Renal pelvis (tissue), 12 donors: ENCODE data around the gene SIAH3. TPM values are rescaled to one million over a fixed set of nuclear protein-coding genes. Genes with fewer than 3 reads are reported as not detected.
"Not testable (repeated sequence)": the region's sequence is repeated elsewhere in the genome, so short reads cannot be mapped to it uniquely, and the experiment has no call there.

Source experiments
- DNase-seq: peaks from one replicate; pipeline ENCODE4 v3.0.0-alpha.2; 2013
- long read RNA-seq, 16 experiments: transcript quantifications; one replicate each; lab custom pipeline, GENCODE V29; 2026
- polyA plus RNA-seq, 3 donors: library from polyadenylated mRNA; unstranded; fragments of 120-200 nt; gene quantifications; one replicate each; pipeline ENCODE4 v1.2.1, GENCODE V29; 2013; ENCODE audit not compliant: insufficient read length in 3 of 3

SIAH3 gene, protein sequence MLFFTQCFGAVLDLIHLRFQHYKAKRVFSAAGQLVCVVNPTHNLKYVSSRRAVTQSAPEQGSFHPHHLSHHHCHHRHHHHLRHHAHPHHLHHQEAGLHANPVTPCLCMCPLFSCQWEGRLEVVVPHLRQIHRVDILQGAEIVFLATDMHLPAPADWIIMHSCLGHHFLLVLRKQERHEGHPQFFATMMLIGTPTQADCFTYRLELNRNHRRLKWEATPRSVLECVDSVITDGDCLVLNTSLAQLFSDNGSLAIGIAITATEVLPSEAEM
- under 1 TPM; 0.78 to 0.89 (median 0.81) TPM for polyA plus RNA-seq
- long read RNA-seq, donor 1, full-length matches to known transcripts, result 1 of 1 reads
- long read RNA-seq, donor 1, partial matches to known transcripts, result 0 of 1 reads
- long read RNA-seq, donor 1, other reads (novel, unspliced or antisense), result 0 of 1 reads
- long read RNA-seq, donor 2, result 0 reads
- long read RNA-seq, donor 3, full-length matches to known transcripts, result 1 of 1 reads
- long read RNA-seq, donor 3, partial matches to known transcripts, result 0 of 1 reads
- long read RNA-seq, donor 3, other reads (novel, unspliced or antisense), result 0 of 1 reads
- long read RNA-seq, donor 4, result 0 reads
- long read RNA-seq, donor 5, result 0 reads
- long read RNA-seq, donor 6, result 0 reads
- long read RNA-seq, donor 7, result 0 reads
- long read RNA-seq, donor 8, result 0 reads
- long read RNA-seq, donor 9, result 0 reads
- long read RNA-seq, donor 10, result 0 reads
- long read RNA-seq, donor 11, result 0 reads
- long read RNA-seq, donor 12, result 0 reads
- long read RNA-seq, donor 13, result 0 reads
- long read RNA-seq, donor 14, result 0 reads
- long read RNA-seq, donor 15, result 0 reads
- long read RNA-seq, donor 16, result 0 reads

DNA sequence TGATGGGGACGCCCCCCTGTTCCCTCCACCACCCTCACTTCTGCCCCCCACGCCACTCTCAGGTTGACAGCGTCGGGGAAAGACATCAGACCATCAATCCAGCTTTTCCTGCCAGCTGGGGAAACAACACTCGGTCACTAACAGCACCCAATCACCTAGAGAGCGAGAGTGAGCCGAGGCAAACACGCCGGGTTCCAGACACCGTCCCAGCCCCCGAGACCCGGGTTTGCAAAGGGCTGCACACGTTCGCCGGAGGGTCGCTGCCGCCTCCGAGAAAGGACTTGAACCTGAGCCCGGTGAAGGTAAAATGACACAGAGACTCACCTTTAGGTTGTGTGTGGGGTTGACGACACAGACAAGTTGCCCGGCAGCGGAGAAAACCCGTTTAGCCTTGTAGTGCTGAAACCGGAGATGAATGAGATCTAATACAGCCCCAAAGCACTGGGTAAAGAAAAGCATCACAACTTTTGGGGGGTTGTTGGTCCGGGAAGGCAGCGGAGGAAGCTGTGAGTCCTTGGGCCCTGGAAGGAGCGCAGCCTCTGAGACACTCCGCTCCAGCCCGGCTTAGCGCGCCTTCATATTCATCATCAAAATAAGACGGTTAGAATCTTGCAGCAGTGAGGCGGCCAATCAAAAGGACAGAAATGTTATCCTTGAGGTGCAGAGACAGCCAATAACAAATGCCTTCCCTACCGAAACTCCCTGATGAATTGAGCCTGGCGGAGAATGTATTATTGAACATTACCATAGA lies at the start of gene SIAH3:
Gene SIAH3, minus strand, starts transcription at position 583 of the 751 bp plus-strand sequence. Its CDS starts 124 bp downstream, at position 459.
- no peak for DNase-seq

DNA sequence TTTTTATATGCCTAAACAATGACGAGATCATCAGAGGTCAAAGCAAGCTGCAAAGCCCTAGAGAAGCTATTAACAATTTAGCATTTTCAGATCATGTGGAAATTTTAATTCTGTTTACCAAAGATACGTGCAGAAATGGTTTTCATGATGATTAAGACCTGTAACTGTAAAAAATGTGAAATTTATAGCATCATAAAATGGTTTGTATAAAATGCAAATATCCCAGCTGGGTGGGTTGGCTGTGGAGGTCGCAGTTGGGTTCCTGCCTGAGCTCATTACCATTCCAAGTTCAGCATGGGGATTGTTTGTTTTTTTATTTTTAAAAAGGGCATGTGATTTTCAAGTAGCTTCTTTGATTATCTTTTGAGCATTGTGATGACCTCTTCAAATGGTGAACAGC lies 47.9 kb upstream of the SIAH3 start:
- DNase-seq, result no peak

DNA sequence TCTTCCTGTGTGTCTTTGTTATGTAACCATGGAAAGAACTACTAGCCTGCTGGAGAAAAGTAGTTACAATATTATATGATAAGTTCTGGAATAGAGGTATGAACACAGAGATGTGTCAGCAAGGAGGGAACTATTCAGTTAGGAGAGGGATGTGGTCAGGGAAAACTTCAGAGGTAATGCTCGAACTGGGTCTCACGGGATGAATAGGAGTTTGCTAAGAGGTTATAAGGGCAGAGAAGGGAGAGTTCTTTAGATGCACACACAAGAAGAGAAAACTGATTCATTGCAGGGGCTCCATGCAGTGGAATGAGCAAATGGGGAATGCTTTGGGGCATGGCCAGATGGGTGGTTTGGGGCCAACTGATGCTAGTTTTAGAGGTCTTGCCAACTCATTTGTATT lies 46.0 kb upstream of the SIAH3 start:
- no peak for DNase-seq

DNA sequence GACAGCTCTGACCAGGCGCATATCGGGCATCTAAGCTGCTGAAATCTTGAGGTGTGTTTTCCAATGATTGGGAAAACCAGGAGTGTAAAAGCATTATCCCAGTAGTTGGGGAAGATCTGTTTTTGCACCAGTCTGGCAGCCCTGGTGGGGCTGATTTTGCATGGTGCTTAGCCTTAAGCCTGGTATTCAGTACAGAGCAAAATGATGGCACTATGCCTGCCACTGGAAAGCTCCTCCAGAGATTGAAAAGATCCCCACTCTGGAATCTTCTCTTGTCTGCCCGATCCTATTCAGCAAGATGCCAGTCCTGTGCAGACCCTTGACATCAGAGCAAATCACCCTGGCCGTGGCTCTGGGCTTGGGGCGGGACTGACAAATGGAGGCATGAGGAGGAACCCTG lies 44.7 kb upstream of the SIAH3 start:
- DNase-seq, result no peak

DNA sequence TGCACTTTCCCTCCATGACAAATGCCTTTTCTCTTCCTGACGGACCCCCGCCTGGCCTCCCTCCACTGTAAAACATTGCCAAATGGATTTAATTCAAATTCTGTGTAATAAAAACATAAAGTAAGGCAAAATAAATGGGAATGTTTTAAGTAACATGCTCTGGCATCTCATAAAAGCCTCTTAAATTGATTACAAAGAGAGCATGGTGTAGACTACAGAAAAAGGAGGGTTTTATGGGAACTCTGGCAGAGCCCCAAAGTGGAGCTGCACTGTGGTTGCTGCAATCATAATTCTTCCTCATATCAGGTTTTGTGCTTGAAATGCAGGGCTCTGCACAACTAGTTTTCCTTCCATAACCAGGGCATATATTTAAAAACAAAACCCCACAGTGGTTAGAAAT lies 44.3 kb upstream of the SIAH3 start:
- peak; percentile 77 for DNase-seq

DNA sequence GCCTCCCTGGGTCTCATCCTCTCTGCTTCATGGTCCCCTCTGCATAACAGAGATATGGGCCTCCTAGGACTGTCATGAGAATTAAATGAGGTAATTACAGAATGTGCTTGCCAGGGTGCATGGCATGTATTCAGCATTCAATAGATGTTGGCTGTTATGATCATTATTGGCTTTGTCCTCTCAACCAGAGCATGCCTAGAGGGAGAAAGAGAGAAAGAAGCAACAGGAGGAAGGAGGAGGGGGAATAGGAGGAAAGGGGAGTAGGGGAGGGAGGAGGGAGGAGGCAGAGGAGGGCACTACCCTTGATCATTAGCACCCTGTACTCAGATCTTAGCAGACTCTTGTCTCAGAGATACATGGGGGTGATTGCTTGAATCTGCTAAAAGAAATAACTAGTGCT lies 41.0 kb upstream of the SIAH3 start:
- DNase-seq, result no peak

DNA sequence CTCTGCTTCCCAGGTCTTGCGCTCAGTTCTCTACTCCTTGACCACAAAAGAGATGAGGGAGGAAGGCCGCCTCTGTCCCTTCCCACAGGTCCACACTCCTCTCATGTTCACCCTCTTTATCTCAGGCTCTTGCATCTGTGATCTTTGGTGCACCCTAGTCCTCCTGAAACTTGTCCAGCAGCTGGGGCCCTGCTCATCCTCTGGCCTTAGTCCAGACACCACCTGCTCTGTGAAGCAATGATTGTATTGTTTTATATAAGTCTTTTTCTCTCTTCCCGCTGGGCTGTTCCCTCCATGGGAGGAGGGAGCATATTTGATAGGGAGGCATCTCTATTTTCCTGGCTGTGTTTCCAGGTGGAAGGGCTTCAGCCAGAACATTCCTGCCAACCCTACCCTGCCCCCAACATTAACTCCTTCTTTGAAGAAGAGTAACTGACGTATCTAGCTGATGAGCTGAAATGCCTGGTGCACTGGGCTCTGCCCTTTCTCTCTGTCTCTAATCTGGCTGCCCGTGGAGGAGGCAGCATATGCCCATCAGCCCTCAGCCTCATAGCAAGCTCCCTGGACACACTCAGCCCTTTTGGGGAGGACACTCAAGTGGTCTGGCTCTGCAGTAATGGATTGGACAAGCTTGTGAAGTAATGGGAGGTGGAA lies 38.2 kb upstream of the SIAH3 start:
- no peak for DNase-seq

DNA sequence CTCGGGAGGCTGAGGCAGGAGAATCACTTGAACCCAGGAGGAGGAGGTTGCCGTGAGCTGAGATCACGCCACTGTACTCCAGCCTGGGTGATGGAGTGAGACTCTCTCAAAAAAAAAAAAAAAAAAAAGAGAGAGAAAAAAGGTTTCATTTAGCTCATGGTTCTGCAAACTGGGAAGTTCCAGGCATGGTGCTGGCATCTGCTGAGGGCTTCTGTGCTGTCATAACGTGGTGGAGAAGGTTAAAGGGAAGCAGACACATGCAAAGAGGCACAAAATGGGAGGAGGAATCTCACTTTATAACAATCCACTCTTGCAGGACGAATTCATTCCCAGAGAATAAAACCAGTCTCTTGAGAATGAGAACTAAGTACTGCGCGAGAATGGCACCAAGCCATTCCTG lies 34.9 kb upstream of the SIAH3 start:
- DNase-seq, result no peak

DNA sequence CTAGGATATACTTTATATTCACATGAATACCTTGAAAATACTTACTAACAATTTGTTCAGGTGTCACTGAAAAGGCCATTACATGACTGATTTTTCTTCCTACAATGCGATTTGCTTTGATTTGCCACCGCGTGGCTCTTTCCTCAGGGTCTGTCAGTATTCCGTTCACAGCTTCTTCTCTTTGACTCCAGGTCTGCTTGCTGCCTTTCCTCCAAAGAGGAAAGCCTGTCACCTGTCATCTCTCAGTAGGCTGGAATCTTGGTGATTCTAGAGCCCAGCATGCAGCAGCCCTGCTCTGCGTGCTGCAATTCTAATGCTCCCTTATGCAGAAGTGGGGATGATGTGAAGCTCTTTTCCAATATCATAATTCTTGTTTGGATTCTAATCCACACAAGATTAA lies 33.6 kb upstream of the SIAH3 start:
- no peak for DNase-seq

DNA sequence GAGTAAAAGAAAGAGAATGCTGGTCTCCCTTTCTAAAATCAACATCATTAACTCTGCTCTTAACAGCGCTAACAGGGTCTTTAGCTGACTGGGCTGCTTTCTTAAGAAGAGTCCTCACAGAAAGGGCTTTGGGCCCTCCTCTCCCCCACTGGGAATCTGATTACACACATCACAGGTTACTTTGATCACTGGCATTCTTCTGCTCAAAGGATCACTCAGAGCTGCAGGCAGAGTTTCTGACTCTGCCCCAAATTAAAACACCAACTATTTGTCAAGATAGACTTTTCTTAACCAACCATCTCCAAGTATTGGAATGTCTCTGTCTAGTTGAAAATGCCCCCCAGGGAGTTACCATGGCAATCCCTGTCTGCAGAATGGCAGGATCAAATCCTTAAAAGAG lies 31.1 kb upstream of the SIAH3 start:
- DNase-seq, result no peak

DNA sequence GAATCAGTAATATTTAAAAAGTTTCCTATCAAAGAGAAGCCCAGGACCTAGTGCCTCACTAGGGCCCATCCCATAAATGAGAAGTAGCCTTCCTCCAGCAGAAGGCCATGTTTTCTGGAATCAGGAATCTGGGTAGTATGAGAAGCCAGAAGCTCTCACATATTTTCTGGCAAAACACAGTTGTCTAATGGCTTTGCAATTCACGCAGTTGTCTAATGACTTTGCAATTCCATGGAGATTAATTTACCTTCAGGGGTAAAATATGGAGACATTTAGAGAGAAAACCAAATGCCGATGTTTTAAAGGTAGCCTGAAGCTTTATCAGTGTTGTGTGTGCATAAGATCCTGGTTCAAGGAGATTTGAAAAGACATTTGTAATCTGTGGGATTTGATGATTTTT lies 29.8 kb upstream of the SIAH3 start:
- no peak for DNase-seq

DNA sequence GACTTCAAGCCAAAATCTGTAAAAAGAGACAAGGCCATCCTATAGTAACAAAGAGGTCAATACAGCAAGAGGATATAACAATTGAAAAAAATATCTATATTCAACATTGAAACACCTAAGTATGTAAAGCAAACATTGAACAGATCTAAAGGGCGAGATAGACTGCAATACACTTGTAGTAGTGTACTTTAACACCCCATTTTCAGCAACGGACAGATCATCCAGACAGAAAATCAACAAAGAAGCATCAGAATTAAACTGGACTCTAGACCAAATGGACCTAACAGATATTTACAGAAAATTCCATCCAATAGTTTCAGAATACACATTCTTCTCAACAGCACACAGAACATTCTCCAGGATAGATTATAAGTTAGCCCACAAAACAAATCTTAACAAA lies 28.7 kb upstream of the SIAH3 start:
- no peak for DNase-seq

DNA sequence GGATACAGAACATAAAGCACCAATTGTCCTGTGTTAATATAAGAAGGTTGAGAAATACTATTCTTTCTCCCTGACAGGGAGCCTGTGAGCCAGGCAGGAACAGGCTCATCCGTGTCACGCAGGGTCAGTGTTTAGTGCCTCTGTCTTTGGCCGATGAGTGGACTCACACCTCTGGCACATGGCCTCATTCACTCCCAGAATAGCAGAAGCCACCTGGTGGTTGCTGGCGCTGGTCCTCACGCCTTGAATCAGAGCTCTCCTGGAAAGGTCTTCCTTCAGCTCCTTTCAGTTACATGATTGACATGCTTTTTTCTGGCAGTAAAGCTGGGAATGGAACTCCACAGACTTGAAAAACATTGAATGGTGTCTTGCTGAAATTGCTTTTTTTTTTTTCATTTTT lies 28.1 kb upstream of the SIAH3 start:
- DNase-seq, result no peak

DNA sequence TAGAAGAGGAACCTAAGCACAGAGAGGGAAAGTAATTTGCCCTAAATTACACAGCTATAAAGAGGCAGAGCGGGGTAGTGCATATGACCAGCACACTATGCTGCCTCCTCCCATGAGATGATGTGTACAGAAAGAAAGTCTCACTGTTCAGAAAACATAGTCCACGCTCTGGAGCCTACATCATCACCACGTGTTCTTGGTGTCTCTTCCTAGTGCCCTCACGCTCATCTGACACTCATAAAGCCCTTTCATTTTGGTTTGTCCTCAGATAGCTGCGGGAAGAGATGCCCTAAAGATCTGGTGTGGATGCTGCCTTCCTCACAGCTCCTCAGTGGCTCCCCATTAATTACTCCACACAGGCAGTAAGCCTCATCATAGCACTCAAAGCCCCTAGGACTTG lies 27.4 kb upstream of the SIAH3 start:
- DNase-seq, result no peak

DNA sequence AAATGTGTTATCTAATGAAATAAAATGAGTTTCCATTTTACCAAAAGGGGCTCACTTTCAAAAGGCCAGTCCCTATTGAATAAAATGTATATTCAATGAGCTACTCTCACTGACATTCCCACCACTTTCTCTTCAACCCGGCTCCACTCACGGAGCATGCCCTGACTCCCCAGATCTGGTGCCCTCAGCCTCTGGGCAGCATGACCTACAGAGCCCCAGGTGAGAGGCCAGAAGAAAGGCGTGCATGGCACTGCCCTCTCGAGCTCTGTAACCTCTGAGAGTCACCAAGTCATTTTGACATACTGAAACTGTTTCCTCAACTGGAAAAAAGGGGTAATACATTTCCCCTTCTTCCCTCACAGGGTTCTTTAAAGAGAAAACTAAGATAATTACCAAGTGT lies 25.2 kb upstream of the SIAH3 start:
- DNase-seq, result no peak

DNA sequence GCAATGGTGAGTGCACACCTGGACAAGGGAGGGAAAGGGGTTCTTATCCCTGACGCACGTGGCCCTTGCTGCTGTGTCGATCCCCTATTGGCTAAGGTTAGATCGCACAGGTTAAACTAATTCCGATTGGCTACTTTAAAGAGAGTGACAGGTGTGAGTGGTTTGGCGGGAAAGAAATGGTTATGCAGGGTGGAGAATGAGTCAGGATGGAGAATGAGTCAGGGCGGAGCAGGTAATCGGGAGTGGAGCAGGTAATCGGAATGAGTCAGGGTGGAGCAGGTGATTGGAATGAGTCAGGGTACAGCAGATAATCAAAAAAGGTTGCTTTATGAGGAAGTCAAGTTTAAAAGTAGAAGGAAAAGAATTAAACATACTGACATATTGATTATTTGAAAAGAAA lies 24.4 kb upstream of the SIAH3 start:
- no peak for DNase-seq

DNA sequence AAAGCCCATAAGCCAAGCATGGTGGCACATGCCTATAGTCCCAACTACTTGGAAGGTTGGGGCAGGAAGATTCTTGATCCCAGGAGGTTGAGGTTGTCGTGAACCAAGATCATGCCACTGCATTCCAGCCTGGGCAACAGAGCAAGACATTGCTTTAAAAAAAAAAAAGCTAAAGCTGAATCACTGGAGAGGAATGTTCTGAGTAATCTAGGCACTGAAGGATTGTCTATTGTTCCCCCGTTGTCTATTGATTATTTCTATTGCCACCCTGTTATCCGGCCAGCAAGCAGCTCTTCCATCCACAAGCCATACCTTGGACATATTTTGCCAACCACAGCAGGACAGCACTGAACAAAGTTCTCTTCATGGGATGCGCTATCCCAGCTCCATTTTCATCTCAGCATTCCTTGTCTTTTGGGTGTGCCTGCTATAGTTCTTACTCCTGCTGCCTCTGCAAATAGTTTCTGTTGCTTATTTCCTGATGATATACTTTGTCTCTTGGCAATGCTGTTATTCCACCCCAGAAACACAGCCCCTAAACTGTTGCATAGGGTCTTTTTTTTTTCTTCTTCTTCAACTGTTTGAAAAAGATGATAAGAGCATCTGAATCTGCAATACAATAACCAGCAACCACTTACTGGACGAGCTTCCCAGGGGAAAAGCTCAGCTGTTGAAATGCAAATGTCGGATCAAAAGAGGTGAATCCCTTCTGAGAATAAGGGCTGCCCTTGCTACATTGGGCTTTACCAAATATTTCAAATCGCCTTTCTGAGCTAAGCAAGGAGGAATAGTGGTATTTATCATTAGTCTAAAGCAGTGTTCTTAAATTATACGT lies 22.2 kb upstream of the SIAH3 start:
- no peak for DNase-seq

DNA sequence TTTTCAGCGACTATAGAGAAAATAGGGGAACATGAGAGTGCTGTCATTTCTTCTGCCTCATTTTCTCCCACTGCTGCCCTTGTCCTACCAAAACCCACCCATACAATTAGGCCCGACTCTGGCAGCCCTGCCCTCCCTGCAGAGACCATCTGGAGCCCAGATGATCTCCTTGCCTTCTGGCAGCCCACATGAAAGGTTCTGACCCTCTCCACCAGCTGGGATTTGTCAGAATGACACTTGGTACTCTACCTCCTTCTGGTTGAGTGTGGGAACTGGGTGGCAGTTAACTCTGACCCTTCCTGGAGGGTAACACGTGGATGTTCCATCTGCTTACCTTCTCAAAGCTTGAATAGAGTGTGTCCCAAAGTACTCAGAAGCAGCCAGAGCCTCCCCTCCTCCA lies 21.0 kb upstream of the SIAH3 start:
- no peak for DNase-seq

DNA sequence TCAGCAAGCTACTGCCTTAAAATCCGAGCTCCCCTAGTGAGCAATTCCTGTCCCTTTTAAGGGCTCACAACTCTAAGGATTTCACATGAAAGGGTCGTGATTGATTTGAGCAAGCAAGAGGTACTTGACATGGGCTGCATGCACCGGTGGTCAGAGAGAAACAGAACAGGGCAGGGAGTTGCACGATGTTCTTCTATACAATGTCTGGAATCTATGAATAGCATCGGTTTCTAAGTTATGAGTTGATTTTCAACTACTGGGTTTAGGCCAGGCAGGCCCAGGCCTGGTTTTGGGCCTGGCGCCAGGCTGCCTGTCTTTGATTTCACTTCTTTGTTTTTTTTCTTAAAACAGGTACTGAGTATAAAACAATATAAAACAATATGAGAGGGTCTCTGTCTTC lies 19.6 kb upstream of the SIAH3 start:
- not testable (repeated sequence) for DNase-seq

DNA sequence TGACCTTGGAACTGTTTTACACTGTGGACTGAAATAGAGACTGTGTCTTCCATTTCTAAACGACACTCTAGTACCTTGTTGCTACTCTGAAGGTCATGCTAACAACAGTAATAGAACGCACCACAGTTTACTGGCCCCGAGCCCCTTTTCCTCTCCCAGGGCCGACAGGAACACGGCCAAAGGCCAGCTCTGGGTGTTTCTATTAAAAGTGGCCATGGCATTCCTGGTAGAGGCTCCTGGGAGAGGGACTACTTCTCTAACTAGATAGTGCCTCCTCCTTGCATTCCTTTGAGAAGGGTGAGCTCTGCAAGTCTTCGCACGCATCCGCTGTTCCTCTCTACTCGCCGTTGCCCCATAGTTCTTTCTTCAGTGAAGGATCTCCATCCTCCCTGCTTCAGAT lies 18.7 kb upstream of the SIAH3 start:
- no peak for DNase-seq

DNA sequence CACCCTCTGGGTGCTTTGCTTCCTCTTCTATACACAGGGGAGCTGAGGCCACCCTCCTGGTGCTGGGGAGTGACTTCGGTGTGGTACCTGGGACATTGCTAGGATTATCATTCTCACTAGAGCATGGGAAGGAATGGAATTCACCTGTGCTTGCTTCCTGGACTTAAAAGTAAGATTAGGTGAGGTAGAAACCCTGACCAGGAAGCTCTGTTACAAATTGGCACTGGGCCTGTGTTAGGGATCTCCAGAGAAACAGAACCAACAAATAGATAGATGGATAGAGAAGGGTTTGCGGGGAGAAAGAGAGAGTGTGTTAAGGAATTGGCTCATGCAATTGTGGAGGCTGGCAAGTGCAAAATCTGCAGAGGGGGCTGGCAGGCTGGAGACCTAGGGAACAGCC lies 13.9 kb upstream of the SIAH3 start:
- no peak for DNase-seq
